ENCODE data around the gene CHCHD4.

Gene CHCHD4

GRCh38 chr3:14141602-14142341, 17.1 kb upstream of the CHCHD4 start:
- Histone ChIP-seq H3K4me1 (ENCODE audit: insufficient read depth, low read length) (peaks cover 3% of the 10 kb centered on the region; the same call in 1 of the 2 replicates), H2AFZ (ENCODE audit: low read depth, low read length) (no peak overlapping the region), H3K79me2 (ENCODE audit: insufficient read depth, low read length) (no peaks in the 10 kb centered on the region), H3K36me3 (ENCODE audit: insufficient read depth, low read length) (peaks cover 75% of the 10 kb centered on the region), H3K27ac (ENCODE audit: low read length) (no peak overlapping the region), H3K4me2 (ENCODE audit: insufficient read depth, low read length) (no peak overlapping the region), H4K20me1 (ENCODE audit: insufficient read depth, low read length) (peaks cover 8% of the 10 kb centered on the region; the same call in 1 of the 2 replicates), H3K27me3 (ENCODE audit: insufficient read depth, low read length, poor library complexity) (no peaks in the 10 kb centered on the region), H3K9ac (ENCODE audit: low read depth, low read length) (no peak overlapping the region), H3K4me3 (ENCODE audit: low read depth in 1 of 2, low read length in 2 of 2) (no peak overlapping the region), H3K9me3 (ENCODE audit: insufficient read depth, low read length, severe bottlenecking) (no peaks in the 10 kb centered on the region)
- no peak for ATAC-seq (ENCODE audit: insufficient read depth, low read depth)
- TF ChIP-seq, protein P1, sequence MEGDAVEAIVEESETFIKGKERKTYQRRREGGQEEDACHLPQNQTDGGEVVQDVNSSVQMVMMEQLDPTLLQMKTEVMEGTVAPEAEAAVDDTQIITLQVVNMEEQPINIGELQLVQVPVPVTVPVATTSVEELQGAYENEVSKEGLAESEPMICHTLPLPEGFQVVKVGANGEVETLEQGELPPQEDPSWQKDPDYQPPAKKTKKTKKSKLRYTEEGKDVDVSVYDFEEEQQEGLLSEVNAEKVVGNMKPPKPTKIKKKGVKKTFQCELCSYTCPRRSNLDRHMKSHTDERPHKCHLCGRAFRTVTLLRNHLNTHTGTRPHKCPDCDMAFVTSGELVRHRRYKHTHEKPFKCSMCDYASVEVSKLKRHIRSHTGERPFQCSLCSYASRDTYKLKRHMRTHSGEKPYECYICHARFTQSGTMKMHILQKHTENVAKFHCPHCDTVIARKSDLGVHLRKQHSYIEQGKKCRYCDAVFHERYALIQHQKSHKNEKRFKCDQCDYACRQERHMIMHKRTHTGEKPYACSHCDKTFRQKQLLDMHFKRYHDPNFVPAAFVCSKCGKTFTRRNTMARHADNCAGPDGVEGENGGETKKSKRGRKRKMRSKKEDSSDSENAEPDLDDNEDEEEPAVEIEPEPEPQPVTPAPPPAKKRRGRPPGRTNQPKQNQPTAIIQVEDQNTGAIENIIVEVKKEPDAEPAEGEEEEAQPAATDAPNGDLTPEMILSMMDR (IDR thresholded peaks at IDR 0.05; ENCODE audit: borderline replicate concordance, extremely low read depth, low read length, poor library complexity, severe bottlenecking), result no peak
- no peak for TF ChIP-seq EZH2 (IDR thresholded peaks at IDR 0.05; ENCODE audit: borderline replicate concordance, low read depth, low read length, severe bottlenecking)
- DNase-seq, result no peak

GRCh38 chr3:14141144-14141543, 16.5 kb upstream of the CHCHD4 start:
- no peak overlapping the region for H2AFZ ChIP-seq (ENCODE audit: low read depth, low read length)
- no peaks in the 10 kb centered on the region for H3K79me2 ChIP-seq (ENCODE audit: insufficient read depth, low read length)
- H3K4me2 ChIP-seq (ENCODE audit: insufficient read depth, low read length), result no peak overlapping the region
- ATAC-seq (ENCODE audit: insufficient read depth, low read depth) (no peak), DNase-seq (no peak)
- H3K27ac ChIP-seq (ENCODE audit: low read length), result no peak overlapping the region
- H3K27me3 ChIP-seq (ENCODE audit: insufficient read depth, low read length, poor library complexity), result no peaks in the 10 kb centered on the region
- 0 out of 2 replicates have a peak, but pooled peaks cover 2% of the 10 kb centered on the region for H4K20me1 ChIP-seq (ENCODE audit: insufficient read depth, low read length)
- H3K9me3 ChIP-seq (ENCODE audit: insufficient read depth, low read length, severe bottlenecking), result no peaks in the 10 kb centered on the region
- H3K4me1 ChIP-seq (ENCODE audit: insufficient read depth, low read length), result peaks cover 3% of the 10 kb centered on the region; the same call in 1 of the 2 replicates
- TF ChIP-seq EZH2 (IDR thresholded peaks at IDR 0.05; ENCODE audit: borderline replicate concordance, low read depth, low read length, severe bottlenecking), result no peak
- TF ChIP-seq, protein P1 (IDR thresholded peaks at IDR 0.05; ENCODE audit: borderline replicate concordance, extremely low read depth, low read length, poor library complexity, severe bottlenecking), result no peak
- no peak overlapping the region for H3K4me3 ChIP-seq (ENCODE audit: low read depth in 1 of 2, low read length in 2 of 2)
- peaks cover 75% of the 10 kb centered on the region for H3K36me3 ChIP-seq (ENCODE audit: insufficient read depth, low read length)
- H3K9ac ChIP-seq (ENCODE audit: low read depth, low read length), result no peak overlapping the region

DNA sequence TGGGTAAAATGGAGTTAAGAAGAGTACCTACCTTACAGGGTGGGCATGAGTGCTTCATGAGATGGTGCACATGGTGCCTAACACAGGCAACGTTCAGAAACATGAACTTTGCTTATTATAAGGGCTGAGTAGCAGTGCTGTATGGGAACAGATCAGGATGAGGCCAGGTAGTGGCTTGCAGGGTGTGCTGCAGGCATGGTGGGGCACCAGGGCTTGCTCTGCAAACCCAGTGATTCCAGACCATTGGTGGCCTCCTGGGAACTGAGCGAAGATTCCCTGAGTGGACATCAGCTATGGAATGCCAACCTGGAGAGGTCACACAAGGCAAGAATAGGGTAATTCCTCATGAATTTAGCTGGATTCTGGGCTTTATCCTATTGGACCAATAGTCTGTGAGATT, 16.0 kb upstream of the CHCHD4 start:
- Histone ChIP-seq H3K4me3 (ENCODE audit: low read depth in 1 of 2, low read length in 2 of 2) (no peak overlapping the region), H3K9ac (ENCODE audit: low read depth, low read length) (no peak overlapping the region), H3K4me1 (ENCODE audit: insufficient read depth, low read length) (peaks cover 3% of the 10 kb centered on the region; the same call in 1 of the 2 replicates), H3K9me3 (ENCODE audit: insufficient read depth, low read length, severe bottlenecking) (no peaks in the 10 kb centered on the region), H4K20me1 (ENCODE audit: insufficient read depth, low read length) (0 out of 2 replicates have a peak, but pooled peaks cover 2% of the 10 kb centered on the region), H3K79me2 (ENCODE audit: insufficient read depth, low read length) (no peaks in the 10 kb centered on the region), H3K36me3 (ENCODE audit: insufficient read depth, low read length) (peaks cover 75% of the 10 kb centered on the region), H3K27ac (ENCODE audit: low read length) (no peak overlapping the region), H3K4me2 (ENCODE audit: insufficient read depth, low read length) (no peak overlapping the region), H3K27me3 (ENCODE audit: insufficient read depth, low read length, poor library complexity) (no peaks in the 10 kb centered on the region), H2AFZ (ENCODE audit: low read depth, low read length) (no peak overlapping the region)
- TF ChIP-seq, protein P1 (IDR thresholded peaks at IDR 0.05; ENCODE audit: borderline replicate concordance, extremely low read depth, low read length, poor library complexity, severe bottlenecking), result no peak
- TF ChIP-seq EZH2 (IDR thresholded peaks at IDR 0.05; ENCODE audit: borderline replicate concordance, low read depth, low read length, severe bottlenecking), result no peak
- DNase-seq, result no peak
- no peak for ATAC-seq (ENCODE audit: insufficient read depth, low read depth)

Measured in DND-41 (cell line).